Immature natural killer cell (primary cell): ENCODE results near the gene CCL19. TPM values are rescaled to one million over a fixed set of nuclear protein-coding genes. Genes with fewer than 3 reads are reported as not detected.

Source experiments
- DNase-seq, 3 donors: peaks; one replicate each; pipeline ENCODE4 v3.0.0; 2022; ENCODE audit warnings: mixed read lengths in 1 of 3
- H3K27ac Mint-ChIP-seq, 6 donors: one replicate each; pipeline ENCODE4 v1.8.0; 2020; ENCODE audit warnings: mixed read lengths in 6 of 6, mild to moderate bottlenecking in 5 of 6, inconsistent platforms in 4 of 6, moderate library complexity in 3 of 6
- H3K27me3 Mint-ChIP-seq, 3 donors: one replicate each; pipeline ENCODE4 v1.8.0; 2020 to 2021; ENCODE audit warnings: low read depth in 3 of 3, mild to moderate bottlenecking in 3 of 3, mixed read lengths in 3 of 3, moderate library complexity in 3 of 3, inconsistent platforms in 1 of 3
- H3K36me3 Mint-ChIP-seq, 3 donors: one replicate each; pipeline ENCODE4 v1.8.0; 2020; ENCODE audit warnings: mixed read lengths in 3 of 3, inconsistent platforms in 2 of 3, mild to moderate bottlenecking in 2 of 3
- H3K4me1 Mint-ChIP-seq, 2 donors: one replicate each; pipeline ENCODE4 v1.8.0; 2020; ENCODE audit warnings: inconsistent platforms in 2 of 2, mild to moderate bottlenecking in 2 of 2, mixed read lengths in 2 of 2, moderate library complexity in 1 of 2
- H3K4me3 Mint-ChIP-seq, 5 donors: one replicate each; pipeline ENCODE4 v1.8.0; 2020; ENCODE audit warnings: mild to moderate bottlenecking in 5 of 5, mixed read lengths in 5 of 5, inconsistent platforms in 3 of 5, moderate library complexity in 3 of 5
- H3K9me3 Mint-ChIP-seq, 6 donors: one replicate each; pipeline ENCODE4 v1.8.0; 2020; ENCODE audit warnings: mild to moderate bottlenecking in 6 of 6, mixed read lengths in 6 of 6, inconsistent platforms in 4 of 6, moderate library complexity in 3 of 6
- polyA plus RNA-seq, 3 donors: library from polyadenylated mRNA; unstranded; fragments of 300-500 nt; fragmentation: Illumina TruSeq; gene quantifications; one replicate each; pipeline ENCODE4 v1.2.3, GENCODE V29; 2021

Gene CCL19
- polyA plus RNA-seq, 3 donors from 2014 or later: not detected

DNA sequence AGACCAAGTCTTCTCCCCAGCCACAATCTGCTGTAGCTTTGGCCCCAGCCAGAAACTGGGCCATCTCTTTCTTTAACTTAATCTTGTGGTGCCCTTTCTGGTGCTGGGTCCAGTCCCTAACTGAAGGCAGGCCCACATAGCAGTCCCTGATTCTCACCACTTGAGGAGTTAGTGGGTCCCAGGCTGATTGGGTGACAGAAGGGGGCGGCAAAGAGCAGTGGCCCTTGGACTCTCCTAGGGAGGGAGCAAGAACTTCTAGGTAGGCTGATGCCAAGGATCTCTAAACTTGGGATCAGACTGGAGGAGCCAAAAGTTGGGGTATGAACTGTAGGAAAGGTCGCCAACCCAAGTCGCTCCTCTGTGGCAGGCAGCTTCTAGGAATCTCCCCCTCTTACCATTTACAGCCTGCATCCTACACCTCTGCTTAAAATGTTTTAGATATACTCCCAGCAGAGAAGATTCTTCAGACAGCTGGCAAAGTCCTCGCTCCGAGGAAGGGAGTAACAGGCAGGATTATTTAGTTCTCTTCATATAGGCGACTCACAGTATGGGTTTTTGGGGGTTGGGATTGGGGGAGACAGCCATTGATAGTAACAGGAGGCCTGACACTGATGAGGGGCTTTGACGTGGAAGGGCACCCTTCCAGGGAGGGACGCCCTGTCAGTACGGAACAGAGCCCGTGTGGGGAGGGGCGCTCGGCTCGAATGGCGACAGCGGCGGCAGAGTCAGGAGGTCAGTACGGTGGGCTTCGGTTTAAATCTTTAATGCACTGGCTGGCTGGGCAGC is 26.6 kb downstream of the CCL19 start:
- peaks cover 0 to 2% (median 0%) of the 10 kb centered on the region in 6 donors for H3K9me3 Mint-ChIP-seq
- peaks cover 0 to 11% (median 3%) of the 10 kb centered on the region in 3 donors for H3K36me3 Mint-ChIP-seq
- H3K27ac Mint-ChIP-seq: peak overlapping the region; percentile 88 to 94 (median 92)
- H3K4me3 Mint-ChIP-seq: peak overlapping the region; percentile 82 to 91 (median 88)
- DNase-seq: peak; percentile 63 to 70 (median 65)
- peaks cover 13 to 18% of the 10 kb centered on the region in 2 donors for H3K4me1 Mint-ChIP-seq
- H3K27me3 Mint-ChIP-seq: peaks cover 3 to 14% (median 7%) of the 10 kb centered on the region in 3 donors

DNA sequence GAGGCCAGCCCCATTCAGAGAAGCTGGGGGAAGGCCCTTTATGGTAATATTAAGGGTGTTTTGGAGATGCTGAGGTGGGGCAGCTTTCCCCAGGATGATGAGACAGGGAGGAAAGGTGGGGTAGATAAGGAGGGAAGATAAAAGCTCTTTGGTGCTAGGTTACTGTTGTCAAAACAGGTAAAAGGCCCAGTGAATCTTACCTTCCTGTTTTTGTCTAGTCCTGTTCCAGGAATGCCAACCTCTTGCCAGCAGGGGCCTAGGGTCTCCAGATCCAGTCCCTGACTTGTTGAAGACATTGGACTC is 27.8 kb downstream of the CCL19 start:
- Mint-ChIP-seq H3K36me3 (peaks cover 0 to 11% (median 3%) of the 10 kb centered on the region in 3 donors), H3K27ac (peak overlapping the region in 3 of 6 donors; percentile 19 to 94 (median 49)), H3K27me3 (peaks cover 4 to 14% (median 7%) of the 10 kb centered on the region in 3 donors), H3K4me3 (no peak overlapping the region), H3K9me3 (no peaks in the 10 kb centered on the region), H3K4me1 (peaks cover 13 to 18% of the 10 kb centered on the region in 2 donors)
- DNase-seq: no peak

DNA sequence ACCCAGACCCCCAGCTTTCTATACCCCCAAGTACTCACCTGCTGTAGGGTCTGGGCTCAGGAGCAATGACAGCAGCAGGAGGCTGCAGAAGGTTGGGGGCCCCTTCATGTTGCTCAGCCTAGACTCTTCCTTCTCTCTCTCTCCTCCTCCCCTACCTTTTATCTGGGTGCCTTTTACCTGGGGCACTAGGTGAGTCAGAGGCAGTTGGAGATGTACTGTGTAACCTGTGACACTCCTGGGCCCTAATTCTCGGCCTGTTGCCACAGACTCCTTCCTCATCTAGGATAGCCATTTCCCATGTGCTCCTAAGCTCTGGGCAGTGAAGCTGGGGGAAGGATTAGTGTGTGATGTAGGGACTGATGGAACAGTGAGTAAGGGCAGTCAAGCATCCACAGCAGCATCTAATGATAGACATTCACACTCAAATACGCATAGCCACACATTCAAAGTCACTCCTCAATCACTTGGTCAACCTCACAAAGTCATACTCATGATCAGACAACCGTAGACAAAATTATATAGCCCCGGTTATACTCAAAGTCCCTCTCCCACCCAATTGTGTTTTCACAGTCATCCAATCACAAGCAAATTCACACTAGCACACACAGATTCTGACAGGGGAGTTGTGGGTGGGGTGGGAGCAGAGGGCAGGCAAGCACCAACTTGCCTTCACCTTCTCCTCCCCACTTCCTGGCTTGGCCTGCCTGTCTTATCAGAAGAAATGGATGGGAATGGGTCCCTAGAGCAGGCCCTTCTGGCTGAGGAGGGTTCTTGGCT is 28.4 kb downstream of the CCL19 start, which contains the start of gene CCL27:
CCL27 (minus strand) TSS at position 132 of the 777 bp plus-strand sequence; CDS start at position 108, 24 bp downstream.
- Mint-ChIP-seq H3K36me3 (peaks cover 0 to 11% (median 3%) of the 10 kb centered on the region in 3 donors), H3K27me3 (peaks cover 4 to 14% (median 7%) of the 10 kb centered on the region in 3 donors), H3K4me1 (peaks cover 13 to 18% of the 10 kb centered on the region in 2 donors), H3K4me3 (no peak within 1 kb of the TSS), H3K9me3 (no peaks in the 10 kb centered on the region), H3K27ac (peak within 1 kb of the TSS in 4 of 6 donors; percentile 19 to 94 (median 60))
- DNase-seq: no peak

DNA sequence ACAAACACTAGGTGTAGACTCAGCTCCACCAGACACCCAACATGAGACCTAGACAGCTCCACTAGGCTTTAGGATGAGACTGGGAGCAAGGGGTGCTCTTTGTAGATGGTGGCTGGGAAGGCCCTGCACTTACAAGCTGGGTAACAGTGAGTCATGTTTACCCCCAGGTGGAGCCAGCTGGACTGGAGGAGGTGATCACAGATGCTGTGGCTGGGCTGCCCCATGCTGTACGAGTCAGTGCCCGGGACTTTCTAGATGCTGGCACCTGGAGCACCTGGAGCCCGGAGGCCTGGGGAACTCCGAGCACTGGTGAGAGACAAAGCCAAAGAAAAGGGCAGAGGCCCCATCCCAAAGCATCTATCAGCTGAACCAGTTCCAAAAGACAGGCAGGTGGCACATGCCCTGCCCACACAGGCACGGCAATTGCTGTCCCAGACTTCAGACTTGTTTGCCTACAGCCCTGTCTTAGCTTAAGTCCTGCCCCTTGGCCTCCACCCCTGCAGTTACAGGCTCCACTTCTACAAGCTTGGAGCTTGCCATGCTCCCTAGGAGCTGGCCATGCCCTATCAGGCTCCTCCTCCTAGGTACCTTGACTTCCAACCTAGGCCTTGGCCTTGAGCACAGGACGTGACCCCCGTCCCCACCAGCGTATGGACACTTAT is 31.4 kb downstream of the CCL19 start:
- DNase-seq: no peak
- peaks cover 0 to 7% (median 3%) of the 10 kb centered on the region in 3 donors for H3K27me3 Mint-ChIP-seq

DNA sequence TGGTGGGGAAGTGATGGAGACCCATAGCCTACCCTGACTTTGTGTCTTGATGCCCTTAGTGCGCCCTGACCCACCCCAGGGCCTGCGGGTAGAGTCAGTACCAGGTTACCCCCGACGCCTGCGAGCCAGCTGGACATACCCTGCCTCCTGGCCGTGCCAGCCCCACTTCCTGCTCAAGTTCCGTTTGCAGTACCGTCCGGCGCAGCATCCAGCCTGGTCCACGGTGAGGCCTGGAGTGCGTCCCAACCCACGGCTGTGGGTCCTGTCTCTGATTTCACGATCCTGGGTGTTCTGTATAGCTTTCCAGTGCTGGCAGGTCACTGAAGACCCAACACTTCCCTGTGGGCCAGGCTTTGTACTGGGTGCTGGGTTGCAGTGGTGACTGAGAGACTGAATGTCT is 32.6 kb downstream of the CCL19 start:
- no peaks in the 10 kb centered on the region for H3K9me3 Mint-ChIP-seq
- H3K4me3 Mint-ChIP-seq: no peak overlapping the region
- no peak overlapping the region for H3K27ac Mint-ChIP-seq
- H3K4me1 Mint-ChIP-seq: no peaks in the 10 kb centered on the region
- H3K27me3 Mint-ChIP-seq: peaks cover 0 to 7% (median 3%) of the 10 kb centered on the region in 3 donors
- H3K36me3 Mint-ChIP-seq: peaks cover 0 to 11% (median 3%) of the 10 kb centered on the region in 3 donors
- DNase-seq: no peak

More for the DNA sequence above, 31.4 kb downstream of the CCL19 start:
- H3K9me3 Mint-ChIP-seq: no peaks in the 10 kb centered on the region
- no peak overlapping the region for H3K4me3 Mint-ChIP-seq
- peaks cover 7 to 8% of the 10 kb centered on the region in 2 donors for H3K4me1 Mint-ChIP-seq
- H3K27ac Mint-ChIP-seq: no peak overlapping the region
- peaks cover 0 to 11% (median 3%) of the 10 kb centered on the region in 3 donors for H3K36me3 Mint-ChIP-seq

DNA sequence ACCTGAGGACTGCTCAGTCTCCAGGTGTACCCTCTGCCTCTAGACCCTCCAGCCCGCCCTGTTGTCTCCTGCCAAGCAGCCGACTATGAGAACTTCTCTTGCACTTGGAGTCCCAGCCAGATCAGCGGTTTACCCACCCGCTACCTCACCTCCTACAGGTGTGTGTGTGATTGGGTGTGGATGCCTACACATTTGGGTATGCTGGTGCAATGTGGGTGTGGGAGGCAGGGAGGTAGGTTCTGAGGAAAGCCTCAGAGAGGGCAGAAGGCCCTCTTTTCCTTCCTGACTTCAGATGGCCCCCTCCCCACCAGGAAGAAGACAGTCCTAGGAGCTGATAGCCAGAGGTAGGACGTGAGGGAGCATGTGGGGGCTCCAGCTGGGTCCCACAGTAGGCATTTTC is 34.1 kb downstream of the CCL19 start:
- H3K4me1 Mint-ChIP-seq: peaks cover 12 to 15% of the 10 kb centered on the region in 2 donors
- H3K27ac Mint-ChIP-seq: no peak overlapping the region
- peaks cover 0 to 7% (median 3%) of the 10 kb centered on the region in 3 donors for H3K27me3 Mint-ChIP-seq
- H3K36me3 Mint-ChIP-seq: peaks cover 0 to 11% (median 7%) of the 10 kb centered on the region in 3 donors
- H3K9me3 Mint-ChIP-seq: no peaks in the 10 kb centered on the region
- no peak for DNase-seq
- no peak overlapping the region for H3K4me3 Mint-ChIP-seq

DNA sequence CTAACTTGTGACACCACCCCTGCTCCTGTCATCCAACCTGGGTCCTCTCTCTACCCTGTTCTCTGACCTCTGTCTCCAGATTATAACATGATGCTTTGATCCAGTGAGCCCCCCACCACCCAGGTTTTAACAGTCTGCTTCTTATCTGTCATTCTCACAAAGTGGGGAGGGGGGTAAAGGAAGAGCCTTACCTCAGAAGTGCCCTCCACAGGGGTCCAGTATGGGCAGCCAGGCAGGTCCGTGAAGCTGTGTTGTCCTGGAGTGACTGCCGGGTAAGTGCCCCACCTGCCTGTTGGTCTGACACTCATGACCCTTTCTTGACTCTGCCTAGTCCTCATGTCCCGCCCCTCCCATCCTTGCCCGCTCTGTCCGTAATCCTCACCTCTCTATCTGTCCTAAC is 35.7 kb downstream of the CCL19 start:
- peaks cover 12 to 15% of the 10 kb centered on the region in 2 donors for H3K4me1 Mint-ChIP-seq
- peaks cover 0 to 5% (median 1%) of the 10 kb centered on the region in 3 donors for H3K36me3 Mint-ChIP-seq
- no peak overlapping the region for H3K27ac Mint-ChIP-seq
- DNase-seq: no peak
- no peak overlapping the region for H3K4me3 Mint-ChIP-seq
- peaks cover 0 to 3% (median 2%) of the 10 kb centered on the region in 3 donors for H3K27me3 Mint-ChIP-seq
- H3K9me3 Mint-ChIP-seq: no peaks in the 10 kb centered on the region

DNA sequence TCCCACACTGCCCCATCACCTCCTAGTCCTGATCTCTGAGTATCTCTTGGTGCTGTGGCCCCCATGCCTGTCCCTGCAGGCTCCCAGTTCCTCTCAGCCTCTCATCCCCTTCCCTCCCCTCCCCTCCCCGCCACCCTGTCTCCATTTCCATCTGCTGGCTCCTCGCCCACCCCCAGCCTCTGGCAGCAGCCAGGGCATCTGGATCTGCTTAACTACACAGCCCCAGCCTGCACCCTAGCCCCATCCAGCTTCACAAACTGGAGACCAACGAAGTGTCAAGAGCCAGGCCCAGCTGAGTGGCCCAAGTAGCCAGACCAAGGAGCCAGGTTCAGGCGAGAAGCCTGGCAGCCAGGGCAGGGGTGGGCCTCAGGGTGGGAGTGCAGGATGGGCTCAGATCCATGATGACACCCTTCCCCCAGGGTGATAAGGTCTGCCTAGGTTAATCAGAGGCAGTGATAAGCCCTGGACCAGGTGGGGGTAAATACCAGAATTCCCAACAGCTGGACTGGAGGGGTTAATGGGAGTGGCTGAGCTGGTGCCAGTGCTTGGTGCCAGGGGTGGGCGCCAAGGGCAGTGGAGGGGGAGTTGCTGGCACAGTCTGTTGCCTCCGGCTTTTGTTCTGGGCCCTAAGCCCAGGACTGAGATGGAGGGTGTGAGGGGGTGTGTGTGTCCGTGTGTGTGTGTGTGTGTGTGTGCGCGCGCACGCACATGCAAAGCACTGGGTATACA is 36.6 kb downstream of the CCL19 start:
- H3K27me3 Mint-ChIP-seq: peaks cover 0 to 3% (median under 1%) of the 10 kb centered on the region in 3 donors
- H3K27ac Mint-ChIP-seq: no peak overlapping the region
- peaks cover 12 to 17% of the 10 kb centered on the region in 2 donors for H3K4me1 Mint-ChIP-seq
- H3K36me3 Mint-ChIP-seq: peaks cover under 1 to 5% (median 2%) of the 10 kb centered on the region in 3 donors
- no peak for DNase-seq
- no peaks in the 10 kb centered on the region for H3K9me3 Mint-ChIP-seq
- H3K4me3 Mint-ChIP-seq: no peak overlapping the region

DNA sequence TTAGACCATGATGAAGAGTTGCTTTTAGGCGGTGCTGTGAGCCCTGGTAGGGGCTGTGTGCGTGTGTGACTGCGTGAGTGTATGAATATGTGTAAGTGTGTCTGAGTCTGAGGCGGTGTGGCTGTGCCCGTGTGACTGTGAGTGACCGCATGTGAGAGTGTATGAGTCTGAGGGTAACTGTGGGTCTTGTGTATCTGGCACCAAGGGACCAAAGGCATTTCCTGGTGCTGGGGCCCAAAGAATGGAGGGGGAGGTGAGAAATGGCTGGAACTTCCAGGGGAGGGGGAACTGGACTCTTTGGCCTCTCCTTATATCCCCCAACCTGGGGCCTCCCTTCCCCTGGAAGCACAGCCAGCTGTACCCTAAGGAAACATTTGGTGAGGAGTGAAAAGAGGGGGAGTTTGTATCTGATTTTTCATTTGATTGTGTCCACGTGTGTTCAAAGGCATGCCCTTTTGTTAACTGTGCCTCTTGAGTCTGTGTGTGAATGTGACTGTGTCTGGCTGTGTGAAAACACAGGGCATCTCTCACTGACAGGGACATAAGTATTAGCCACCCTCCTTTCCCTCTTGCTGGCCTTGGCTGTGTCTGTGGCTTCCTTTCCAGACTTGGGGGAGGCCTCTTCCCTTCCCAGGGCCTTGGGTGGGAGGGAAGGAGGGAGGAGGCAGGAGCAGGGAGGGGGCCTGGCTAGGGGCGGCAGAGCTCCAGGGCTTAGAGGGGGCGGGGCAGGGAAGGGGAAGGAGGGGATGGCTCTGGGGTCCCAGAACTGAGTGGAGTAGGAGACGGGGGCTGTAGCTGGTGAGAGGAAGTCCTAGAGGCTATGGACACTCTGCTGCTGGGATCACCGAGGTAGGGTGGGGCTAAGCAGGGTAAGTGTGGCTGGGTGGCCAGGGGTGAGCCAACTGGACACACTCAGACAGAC is 37.7 kb downstream of the CCL19 start:
- DNase-seq: no peak
- peaks cover 0 to 3% (median 0%) of the 10 kb centered on the region in 3 donors for H3K27me3 Mint-ChIP-seq
- peaks cover 18 to 26% of the 10 kb centered on the region in 2 donors for H3K4me1 Mint-ChIP-seq
- H3K27ac Mint-ChIP-seq: peak overlapping the region in 3 of 6 donors; percentile 23 to 73 (median 29)
- no peaks in the 10 kb centered on the region for H3K9me3 Mint-ChIP-seq
- H3K36me3 Mint-ChIP-seq: peaks cover 7 to 11% (median 10%) of the 10 kb centered on the region in 3 donors
- no peak overlapping the region for H3K4me3 Mint-ChIP-seq

DNA sequence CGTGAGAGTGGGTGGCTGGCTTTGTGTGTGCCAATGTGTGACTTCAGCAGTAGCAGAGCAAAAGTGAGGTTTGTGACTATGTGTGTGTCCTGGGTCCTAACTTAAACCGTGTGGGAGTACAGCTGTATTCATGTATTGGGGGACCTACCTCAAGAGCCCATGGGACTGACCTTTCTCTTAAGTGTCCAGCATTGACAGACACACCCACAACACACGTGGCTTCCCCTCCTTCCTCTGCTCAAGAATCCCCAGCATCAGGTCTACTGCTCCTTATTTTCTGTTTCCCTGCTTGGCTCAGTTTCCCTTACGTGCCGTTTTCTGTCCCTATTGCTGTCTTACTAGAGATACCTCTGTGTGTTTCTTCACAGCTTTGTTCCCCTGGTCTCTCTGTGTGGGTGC is 38.5 kb downstream of the CCL19 start:
- H3K4me1 Mint-ChIP-seq: peaks cover 24 to 34% of the 10 kb centered on the region in 2 donors
- no peak for DNase-seq
- peak overlapping the region in 3 of 6 donors; percentile 18 to 73 (median 48) for H3K27ac Mint-ChIP-seq
- peaks cover 9 to 14% (median 13%) of the 10 kb centered on the region in 3 donors for H3K36me3 Mint-ChIP-seq
- H3K4me3 Mint-ChIP-seq: peak overlapping the region in 1 of 5 donors; percentile 36
- H3K9me3 Mint-ChIP-seq: no peaks in the 10 kb centered on the region
- H3K27me3 Mint-ChIP-seq: peaks cover 0 to 2% (median 1%) of the 10 kb centered on the region in 3 donors

DNA sequence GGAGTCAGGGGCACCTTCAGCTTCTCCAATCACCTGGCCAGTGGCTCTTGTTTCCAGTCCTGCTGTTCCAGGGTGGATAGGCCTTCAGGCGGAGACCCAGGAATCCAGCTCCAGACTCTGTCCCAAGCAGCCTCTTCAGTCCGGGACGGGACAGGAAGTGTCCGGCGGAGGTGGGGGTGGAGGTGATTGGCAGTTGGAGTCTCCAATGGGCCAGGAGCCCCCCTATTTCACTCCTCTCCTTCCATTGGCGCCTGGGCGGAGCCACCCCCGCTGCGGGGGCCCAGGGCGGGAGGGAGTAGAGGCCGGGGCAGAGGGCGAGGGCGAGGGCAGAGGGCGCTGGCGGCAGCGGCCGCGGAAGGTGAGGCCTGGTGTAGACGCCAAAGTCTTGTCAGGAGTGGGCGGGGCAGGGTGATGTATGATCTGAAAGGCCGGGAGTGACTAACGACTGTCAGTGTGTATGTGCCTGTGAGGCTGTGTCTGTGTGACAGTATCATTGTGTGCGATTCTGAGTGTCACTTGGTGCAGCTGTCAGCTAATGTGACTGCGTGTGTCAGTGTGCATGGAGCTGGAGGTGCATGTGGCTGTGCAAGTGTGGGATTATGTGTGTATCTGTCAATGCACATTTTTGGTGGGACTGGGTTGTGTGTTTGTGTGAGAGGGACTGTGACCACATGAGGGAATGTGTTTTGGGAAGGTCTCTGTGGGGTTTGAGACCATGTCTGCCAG is 39.0 kb downstream of the CCL19 start, which contains the start of gene IL11RA:
IL11RA (plus strand) TSS at position 310 of the 726 bp plus-strand sequence. CDS start 3,033 bp downstream, outside the sequence.
- peaks cover 2 to 6% (median 2%) of the 10 kb centered on the region in 3 donors for H3K27me3 Mint-ChIP-seq
- peak within 1 kb of the TSS in 3 of 5 donors; percentile 9 to 41 (median 36) for H3K4me3 Mint-ChIP-seq
- no peaks in the 10 kb centered on the region for H3K9me3 Mint-ChIP-seq
- H3K4me1 Mint-ChIP-seq: peaks cover 29 to 40% of the 10 kb centered on the region in 2 donors
- peak within 1 kb of the TSS in 5 of 6 donors; percentile 18 to 73 (median 48) for H3K27ac Mint-ChIP-seq
- DNase-seq: no peak
- peaks cover 9 to 14% (median 13%) of the 10 kb centered on the region in 3 donors for H3K36me3 Mint-ChIP-seq
